Measurements from ENCODE around the gene HOXA10.

Gene HOXA10

GRCh38 chr7:27173956-27174873 is at the start of gene HOXA10:
TSS of gene HOXA10 (minus strand) at chr7:27174320. CDS start at chr7:27174306, 14 bp downstream.
- no peak for DNase-seq

GRCh38 chr7:27221201-27221797 is 47.2 kb upstream of the HOXA10 start:
- no peak for DNase-seq

- no peak for DNase-seq
Observed at GRCh38 chr7:27220440-27220955, 46.4 kb upstream of the HOXA10 start.

GRCh38 chr7:27219821-27220220 is 45.7 kb upstream of the HOXA10 start:
- no peak for DNase-seq

GRCh38 chr7:27217951-27218350 is 43.8 kb upstream of the HOXA10 start:
- no peak for DNase-seq

GRCh38 chr7:27215356-27215755 is 41.2 kb upstream of the HOXA10 start:
- no peak for DNase-seq

GRCh38 chr7:27214239-27214950 is 40.3 kb upstream of the HOXA10 start:
- no peak for DNase-seq

GRCh38 chr7:27213433-27214238 is 39.5 kb upstream of the HOXA10 start:
- DNase-seq, result no peak

GRCh38 chr7:27212497-27213432 is 38.6 kb upstream of the HOXA10 start:
- no peak for DNase-seq

GRCh38 chr7:27211764-27212204 is 37.7 kb upstream of the HOXA10 start:
- DNase-seq, result no peak

- DNase-seq, result no peak
Observed at GRCh38 chr7:27211084-27211446, 36.9 kb upstream of the HOXA10 start.

- peak in 1 of 2 experiments; percentile 13 for DNase-seq
Observed at GRCh38 chr7:27210441-27211083, 36.4 kb upstream of the HOXA10 start.

GRCh38 chr7:27209933-27210440 is 35.9 kb upstream of the HOXA10 start:
- no peak for DNase-seq

GRCh38 chr7:27208998-27209397 is 34.9 kb upstream of the HOXA10 start:
- DNase-seq, result no peak

- no peak for DNase-seq
Observed at GRCh38 chr7:27207348-27207985, 33.3 kb upstream of the HOXA10 start.

- DNase-seq, result no peak
Observed at GRCh38 chr7:27205325-27206280, 31.5 kb upstream of the HOXA10 start.

- DNase-seq, result no peak
Observed at GRCh38 chr7:27204851-27205322, 30.8 kb upstream of the HOXA10 start.

GRCh38 chr7:27203964-27204594 is 30.0 kb upstream of the HOXA10 start:
- no peak for DNase-seq
